ENCODE data around the gene DYNC1LI1. TPM values are rescaled to one million over a fixed set of nuclear protein-coding genes. Genes with fewer than 3 reads are reported as not detected.

The DYNC1LI1 gene
- total and polyA plus RNA-seq, 8 donors, result 32.6 to 44.2 (median 39.6) TPM

DNA sequence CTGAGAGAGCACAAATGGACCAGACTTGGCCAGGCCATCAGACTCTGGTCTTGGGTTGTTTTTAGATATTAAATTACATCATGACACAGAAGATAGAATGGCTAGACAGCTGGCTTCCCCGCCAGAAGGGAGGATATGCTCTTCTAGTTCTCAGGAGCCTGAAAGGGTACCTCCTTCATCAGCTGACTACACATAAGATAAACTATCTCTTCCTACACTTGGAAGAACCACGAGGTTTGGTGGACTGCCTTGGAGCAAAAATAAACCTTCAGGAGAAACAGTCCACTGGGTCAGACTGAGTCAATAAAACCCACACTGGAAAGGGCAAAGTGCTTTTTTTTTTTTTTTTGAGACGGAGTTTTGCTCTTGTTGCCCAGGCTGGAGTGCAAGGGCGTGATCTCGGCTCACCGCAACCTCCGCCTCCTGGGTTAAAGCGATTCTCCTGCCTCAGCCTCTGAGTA is 26.3 kb upstream of the DYNC1LI1 start:
- H3K4me3 ChIP-seq, result no peak overlapping the region
- intact Hi-C loops (cut with DNase I), result no loop called here
- no peak for DNase-seq
- H3K4me1 ChIP-seq, result no peaks in the 10 kb centered on the region
- TF ChIP-seq, protein P1, sequence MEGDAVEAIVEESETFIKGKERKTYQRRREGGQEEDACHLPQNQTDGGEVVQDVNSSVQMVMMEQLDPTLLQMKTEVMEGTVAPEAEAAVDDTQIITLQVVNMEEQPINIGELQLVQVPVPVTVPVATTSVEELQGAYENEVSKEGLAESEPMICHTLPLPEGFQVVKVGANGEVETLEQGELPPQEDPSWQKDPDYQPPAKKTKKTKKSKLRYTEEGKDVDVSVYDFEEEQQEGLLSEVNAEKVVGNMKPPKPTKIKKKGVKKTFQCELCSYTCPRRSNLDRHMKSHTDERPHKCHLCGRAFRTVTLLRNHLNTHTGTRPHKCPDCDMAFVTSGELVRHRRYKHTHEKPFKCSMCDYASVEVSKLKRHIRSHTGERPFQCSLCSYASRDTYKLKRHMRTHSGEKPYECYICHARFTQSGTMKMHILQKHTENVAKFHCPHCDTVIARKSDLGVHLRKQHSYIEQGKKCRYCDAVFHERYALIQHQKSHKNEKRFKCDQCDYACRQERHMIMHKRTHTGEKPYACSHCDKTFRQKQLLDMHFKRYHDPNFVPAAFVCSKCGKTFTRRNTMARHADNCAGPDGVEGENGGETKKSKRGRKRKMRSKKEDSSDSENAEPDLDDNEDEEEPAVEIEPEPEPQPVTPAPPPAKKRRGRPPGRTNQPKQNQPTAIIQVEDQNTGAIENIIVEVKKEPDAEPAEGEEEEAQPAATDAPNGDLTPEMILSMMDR (IDR thresholded peaks at IDR 0.05), result no peak
- H3K36me3 ChIP-seq, result no peaks in the 10 kb centered on the region
- H3K27ac ChIP-seq, result no peak overlapping the region
- H3K9me3 ChIP-seq, result no peaks in the 10 kb centered on the region
- peak; percentile 37 for ATAC-seq
- H3K27me3 ChIP-seq, result no peaks in the 10 kb centered on the region

DNA sequence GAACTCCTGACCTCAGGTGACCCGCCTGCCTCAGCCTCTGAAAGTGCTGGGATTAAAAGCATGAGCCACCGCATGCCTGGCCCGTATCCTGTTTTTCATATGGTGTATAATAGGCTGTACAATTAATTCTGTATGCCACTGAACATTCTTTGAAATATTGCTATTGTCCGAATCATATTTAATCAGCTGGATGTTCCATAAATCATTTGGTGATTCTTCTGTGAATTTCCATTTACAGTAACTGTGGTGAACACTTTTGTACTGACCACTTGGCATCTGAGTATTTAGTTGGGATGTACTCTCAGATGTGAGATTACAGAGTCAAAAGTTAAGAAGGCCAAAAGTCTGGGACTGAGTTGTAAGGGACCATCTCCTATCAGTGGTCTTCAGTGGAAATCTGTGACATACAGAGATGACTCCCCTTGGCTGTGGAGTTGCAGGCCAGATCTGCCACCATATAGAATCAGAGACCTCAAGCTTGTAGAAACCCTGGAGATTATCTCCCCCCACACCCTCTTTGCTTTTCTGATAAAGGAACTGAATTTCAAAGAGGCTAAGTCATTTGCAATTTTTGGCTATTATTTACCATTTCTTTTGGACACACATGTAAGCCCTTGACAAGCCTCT is 25.7 kb upstream of the DYNC1LI1 start:
- ATAC-seq, result no peak
- TF ChIP-seq, protein P1 (IDR thresholded peaks at IDR 0.05), result no peak

DNA sequence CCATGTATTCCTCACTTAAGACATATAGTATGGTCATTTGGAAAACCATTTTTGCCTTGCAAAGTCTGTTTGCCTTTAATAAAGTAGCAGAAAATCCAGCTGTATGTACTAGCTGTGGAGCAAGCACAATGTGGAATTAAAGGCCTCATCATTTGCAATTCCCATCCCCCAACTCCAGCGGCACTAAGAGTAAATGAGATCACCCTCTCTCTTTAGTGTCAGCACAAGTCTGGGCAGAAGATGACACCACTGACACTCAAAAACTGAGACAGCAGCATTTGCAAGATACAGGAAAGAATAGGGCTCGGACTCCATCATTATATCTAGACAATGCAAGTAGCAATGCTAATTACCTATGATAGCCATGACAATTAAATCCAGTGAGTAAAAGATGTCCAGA is 24.7 kb upstream of the DYNC1LI1 start:
- H3K36me3 ChIP-seq, result no peaks in the 10 kb centered on the region
- ATAC-seq, result no peak
- H3K9me3 ChIP-seq, result no peaks in the 10 kb centered on the region
- H3K27ac ChIP-seq, result no peak overlapping the region
- DNase-seq, result no peak
- no peak overlapping the region for H3K4me3 ChIP-seq
- intact Hi-C loops (cut with DNase I), result no loop called here
- no peaks in the 10 kb centered on the region for H3K27me3 ChIP-seq
- TF ChIP-seq, protein P1 (IDR thresholded peaks at IDR 0.05), result no peak
- no peaks in the 10 kb centered on the region for H3K4me1 ChIP-seq

More for the DNA sequence above, 25.7 kb upstream of the DYNC1LI1 start:
- no peaks in the 10 kb centered on the region for H3K4me1 ChIP-seq
- H3K4me3 ChIP-seq, result no peak overlapping the region
- no peaks in the 10 kb centered on the region for H3K9me3 ChIP-seq
- no peaks in the 10 kb centered on the region for H3K27me3 ChIP-seq
- H3K27ac ChIP-seq, result no peak overlapping the region
- intact Hi-C loops (cut with DNase I), result no loop called here
- no peaks in the 10 kb centered on the region for H3K36me3 ChIP-seq
- no peak for DNase-seq

DNA sequence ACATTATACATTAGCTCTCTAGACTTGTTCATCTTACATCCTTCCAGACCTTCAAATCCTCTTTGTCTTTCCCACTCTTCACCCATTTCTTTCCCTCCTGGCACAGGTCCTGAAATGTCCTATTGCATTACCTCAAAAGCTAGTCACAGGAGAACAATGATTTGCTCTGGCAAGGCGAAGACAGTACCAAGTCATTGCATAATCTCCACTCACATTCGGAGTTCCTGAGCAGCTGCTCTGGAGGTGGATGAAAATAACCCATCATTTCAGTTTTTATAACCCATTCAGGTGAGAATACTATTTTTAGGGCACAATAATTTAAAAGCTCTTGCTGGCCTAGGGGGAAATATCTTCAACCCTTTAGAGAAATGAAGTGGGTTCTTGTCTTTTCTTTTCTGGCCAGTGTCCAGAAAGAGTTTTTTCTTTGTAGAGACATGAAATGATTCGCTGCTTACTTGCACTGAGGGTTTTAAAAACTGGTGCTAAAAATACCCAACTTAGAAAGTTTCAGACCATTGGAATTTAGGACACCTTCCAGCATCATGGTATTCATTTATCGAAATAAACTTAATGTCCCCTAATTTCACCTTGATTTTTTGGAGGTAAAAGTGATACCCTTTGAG is 23.4 kb upstream of the DYNC1LI1 start:
- TF ChIP-seq, protein P1 (IDR thresholded peaks at IDR 0.05), result no peak
- Histone ChIP-seq H3K4me1 (no peaks in the 10 kb centered on the region), H3K36me3 (no peaks in the 10 kb centered on the region), H3K9me3 (no peaks in the 10 kb centered on the region), H3K27ac (no peak overlapping the region), H3K4me3 (no peak overlapping the region), H3K27me3 (no peaks in the 10 kb centered on the region)
- ATAC-seq (peak; percentile 65), DNase-seq (peak in 1 of 4 donors; percentile 36)
- intact Hi-C loops (cut with DNase I), result no loop called here

DNA sequence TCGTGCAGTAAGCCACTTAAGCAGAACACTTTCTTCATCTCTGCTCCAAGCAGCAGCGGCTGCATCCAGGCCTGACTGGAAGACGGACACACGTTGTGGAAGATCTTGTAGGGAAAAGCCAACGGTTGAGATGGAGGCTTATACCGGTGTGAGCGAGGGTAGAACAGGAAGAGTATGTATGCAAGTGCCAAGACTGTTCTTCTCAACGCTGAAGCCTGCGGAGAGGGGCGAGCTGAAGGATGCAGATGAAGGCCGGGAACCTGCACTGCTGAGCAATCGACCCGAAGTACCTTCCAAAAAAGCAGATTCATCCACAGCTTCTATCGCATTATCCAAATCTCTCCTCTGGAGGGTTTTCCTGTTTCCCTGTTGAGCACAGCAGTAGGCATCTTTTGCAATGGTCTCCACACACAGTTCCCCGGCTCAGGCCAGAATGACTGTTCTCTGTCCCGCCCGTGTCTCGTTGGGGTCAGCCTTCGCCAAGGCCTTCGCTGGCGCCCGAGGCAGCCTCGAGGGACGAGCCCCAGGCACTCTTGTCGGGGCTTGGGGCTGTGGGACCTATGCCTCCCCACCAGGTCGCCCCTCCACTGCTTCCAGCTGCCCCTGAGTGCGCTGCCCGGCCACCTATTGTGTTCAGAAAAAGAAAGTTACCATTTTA is 22.2 kb upstream of the DYNC1LI1 start:
- H3K9me3 ChIP-seq, result no peaks in the 10 kb centered on the region
- no peak for DNase-seq

More for the DNA sequence above, 22.2 kb upstream of the DYNC1LI1 start:
- TF ChIP-seq, protein P1 (IDR thresholded peaks at IDR 0.05), result no peak
- H3K4me3 ChIP-seq, result no peak overlapping the region
- intact Hi-C loops (cut with DNase I), result no loop called here
- H3K27me3 ChIP-seq, result no peaks in the 10 kb centered on the region
- H3K27ac ChIP-seq, result no peak overlapping the region
- H3K4me1 ChIP-seq, result no peaks in the 10 kb centered on the region
- no peaks in the 10 kb centered on the region for H3K36me3 ChIP-seq
- peak; percentile 25 for ATAC-seq

Measured in left lung (tissue), 10 donors.